GM12873 (cell line): ENCODE data around the gene OLIG2.

Experiments
- TF ChIP-seq, protein P1 (sequence below): IDR thresholded peaks from 2 replicates; pipeline ENCODE4 v1.5.1; 2012; ENCODE audit warnings: low read depth, mild to moderate bottlenecking, moderate library complexity, low read length, control low read depth; ENCODE audit not compliant: insufficient read depth; ENCODE audit errors: missing control alignments

Gene OLIG2

DNA sequence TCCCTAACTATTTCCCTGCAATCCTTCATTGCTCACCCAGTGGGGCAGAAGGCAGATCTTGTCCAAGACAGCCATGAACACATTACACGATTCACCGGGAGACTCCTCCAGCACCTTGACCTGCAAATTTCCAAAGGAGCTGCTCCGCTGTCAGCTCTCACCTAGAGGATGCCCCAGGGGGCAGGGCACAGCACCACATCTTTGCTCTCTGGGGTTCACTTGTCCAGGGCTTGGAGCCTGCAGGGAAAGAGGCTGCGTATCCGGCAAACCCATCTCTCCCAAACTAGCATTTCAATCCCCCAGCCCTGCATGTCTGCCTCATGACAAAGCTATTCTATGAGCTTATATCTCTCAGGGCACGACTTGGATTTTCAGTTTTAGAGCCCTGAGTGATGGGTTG, 35.1 kb upstream of the OLIG2 start:
- TF ChIP-seq, protein P1, sequence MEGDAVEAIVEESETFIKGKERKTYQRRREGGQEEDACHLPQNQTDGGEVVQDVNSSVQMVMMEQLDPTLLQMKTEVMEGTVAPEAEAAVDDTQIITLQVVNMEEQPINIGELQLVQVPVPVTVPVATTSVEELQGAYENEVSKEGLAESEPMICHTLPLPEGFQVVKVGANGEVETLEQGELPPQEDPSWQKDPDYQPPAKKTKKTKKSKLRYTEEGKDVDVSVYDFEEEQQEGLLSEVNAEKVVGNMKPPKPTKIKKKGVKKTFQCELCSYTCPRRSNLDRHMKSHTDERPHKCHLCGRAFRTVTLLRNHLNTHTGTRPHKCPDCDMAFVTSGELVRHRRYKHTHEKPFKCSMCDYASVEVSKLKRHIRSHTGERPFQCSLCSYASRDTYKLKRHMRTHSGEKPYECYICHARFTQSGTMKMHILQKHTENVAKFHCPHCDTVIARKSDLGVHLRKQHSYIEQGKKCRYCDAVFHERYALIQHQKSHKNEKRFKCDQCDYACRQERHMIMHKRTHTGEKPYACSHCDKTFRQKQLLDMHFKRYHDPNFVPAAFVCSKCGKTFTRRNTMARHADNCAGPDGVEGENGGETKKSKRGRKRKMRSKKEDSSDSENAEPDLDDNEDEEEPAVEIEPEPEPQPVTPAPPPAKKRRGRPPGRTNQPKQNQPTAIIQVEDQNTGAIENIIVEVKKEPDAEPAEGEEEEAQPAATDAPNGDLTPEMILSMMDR, result no peak

DNA sequence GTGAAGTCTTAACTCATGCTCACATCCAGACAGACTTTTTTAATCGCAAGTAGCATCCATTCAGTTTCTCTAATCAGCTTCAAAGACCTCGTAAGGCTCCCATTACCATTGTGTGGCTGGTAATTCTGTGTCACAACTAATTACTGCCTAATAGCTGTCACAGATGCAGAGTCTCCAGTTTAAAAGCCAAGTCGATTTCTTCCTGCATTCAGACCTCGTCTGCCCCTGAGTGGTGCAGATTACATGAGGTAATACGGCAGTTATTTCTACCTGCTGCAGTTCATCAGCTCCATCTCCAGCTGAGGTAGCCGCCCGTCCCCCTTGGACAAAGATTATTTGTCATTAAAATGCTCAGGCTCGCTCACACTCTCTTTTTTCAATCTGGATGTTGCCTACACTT, 34.4 kb upstream of the OLIG2 start:
- TF ChIP-seq, protein P1, result no peak

DNA sequence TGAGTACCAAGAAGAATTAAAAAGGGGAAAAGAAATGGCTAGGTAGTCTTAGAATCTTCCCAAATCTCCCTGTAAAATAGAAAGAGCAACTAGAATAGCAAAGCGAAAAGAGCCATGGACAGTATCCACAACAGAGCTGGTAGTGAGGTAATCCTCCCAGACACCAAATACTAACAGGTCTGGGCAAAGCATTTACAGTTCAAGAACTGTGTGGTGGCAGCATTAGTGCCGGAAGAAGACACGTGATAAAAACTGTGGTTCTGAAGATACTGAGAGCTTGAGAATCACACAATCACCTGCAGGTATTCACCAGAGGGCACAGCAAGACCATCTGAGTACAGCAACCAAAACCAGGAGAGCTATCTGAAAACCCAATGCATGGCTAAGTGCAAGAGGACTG, 31.8 kb upstream of the OLIG2 start:
- TF ChIP-seq, protein P1, result no peak

DNA sequence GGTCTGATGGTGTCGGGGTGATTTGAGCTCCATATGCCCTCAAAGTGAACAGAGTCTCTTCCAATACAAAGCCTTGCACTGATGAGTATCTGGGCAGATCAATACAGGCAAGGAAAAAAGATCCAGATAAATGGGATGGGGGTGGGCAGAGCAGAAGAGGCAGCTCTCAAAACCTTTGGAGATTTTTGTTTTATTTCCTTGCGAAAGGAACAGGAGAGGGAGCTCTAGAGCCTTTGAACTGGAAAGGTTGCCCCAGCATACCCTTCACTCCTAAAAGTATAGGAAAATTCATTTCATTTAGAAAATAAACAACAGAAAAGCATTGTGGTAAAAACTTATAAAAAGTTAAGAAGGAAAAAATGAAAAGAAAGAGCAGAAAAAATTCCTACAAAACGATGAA, 31.4 kb upstream of the OLIG2 start:
- TF ChIP-seq, protein P1, result peak; percentile 31

DNA sequence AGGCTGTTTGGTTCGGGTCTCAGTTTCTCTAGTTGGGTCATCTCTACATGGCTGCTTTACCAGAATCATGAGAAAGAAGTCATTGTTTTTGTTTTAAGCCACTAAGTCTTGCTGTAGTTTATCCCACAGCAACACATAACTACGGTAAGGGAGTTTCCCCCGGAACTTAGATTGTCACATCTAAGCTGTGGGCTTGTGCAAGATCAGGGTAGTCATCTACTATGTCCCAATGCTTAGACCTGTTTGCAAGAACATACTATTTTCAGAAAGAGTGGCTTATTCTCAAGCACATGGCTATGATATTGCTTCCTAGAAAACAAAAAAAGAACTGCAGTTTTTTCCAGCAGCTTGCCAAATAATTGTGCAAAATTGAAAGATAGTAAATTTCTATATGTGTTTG, 18.0 kb upstream of the OLIG2 start:
- TF ChIP-seq, protein P1, result no peak

DNA sequence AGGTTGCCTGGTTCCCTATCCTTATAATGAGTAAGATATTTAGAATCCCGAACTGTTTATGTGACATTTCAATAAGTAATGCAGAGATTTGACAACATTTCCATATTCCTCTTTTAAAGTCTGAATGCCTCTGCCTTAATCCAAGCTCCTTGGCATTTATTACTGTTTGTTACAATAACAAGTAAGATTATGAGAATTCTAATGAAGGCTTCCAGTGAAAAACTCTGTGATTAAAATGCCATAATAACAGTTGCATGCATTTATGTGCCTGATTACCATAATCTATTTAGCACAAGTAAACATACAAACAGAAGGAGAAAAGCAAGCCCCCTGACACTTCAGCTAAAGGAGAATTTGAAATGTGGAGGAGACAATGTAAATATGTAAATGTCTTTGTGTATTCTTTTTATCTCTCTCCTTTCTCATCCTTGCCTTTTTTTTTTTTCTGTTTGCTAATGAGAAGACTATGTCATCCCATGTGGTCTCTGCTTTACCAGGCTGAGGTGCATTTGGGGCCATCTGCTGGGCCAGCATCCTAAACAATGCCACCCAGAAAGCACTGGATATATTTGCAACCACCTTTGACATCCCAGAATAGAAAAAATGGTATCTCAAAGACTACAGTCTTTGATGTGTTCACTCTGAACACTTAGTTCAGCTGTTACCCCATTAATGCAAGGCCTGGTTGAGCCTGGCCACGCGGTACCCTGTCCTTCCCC, 17.2 kb upstream of the OLIG2 start:
- TF ChIP-seq, protein P1, result no peak

DNA sequence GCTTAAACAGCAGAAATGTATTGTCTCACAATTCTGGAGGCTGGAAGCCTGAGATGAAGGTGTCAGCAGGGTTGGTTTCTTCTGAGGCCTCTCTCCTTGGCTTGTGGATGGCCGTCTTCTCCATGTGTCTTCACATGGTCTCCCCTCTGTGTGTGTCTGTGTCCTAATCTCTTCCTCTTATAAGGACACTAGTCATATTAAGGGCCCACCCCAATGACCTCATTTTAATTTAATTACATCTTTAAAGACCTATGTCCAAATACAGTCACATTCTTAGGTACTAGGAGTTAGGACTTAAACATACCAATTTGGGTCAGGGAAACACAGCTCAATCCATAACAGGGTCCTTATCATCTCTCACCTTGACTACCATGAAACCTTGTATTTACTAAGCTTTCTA, 14.8 kb upstream of the OLIG2 start:
- TF ChIP-seq, protein P1, result no peak

DNA sequence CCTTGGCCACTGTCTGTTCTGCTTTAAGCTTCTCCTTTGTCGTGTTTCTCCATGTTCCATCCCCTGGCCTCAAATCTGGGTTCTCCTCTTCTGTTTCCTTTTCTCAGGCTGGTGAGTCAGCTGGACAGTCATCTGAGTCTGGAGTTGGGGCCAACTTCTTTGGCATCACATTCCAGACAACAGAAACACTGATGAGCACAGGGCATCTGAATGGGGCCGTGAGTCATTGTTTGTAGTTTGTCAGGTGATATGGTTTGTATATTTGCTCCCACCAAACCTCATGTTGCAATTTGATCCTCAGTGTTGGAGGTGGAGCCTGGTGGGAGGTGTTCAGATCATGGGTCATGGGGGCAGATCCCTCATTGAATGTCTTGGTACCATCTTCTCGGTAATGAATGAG, 14.3 kb upstream of the OLIG2 start:
- TF ChIP-seq, protein P1, result no peak
